H1 (cell line): ENCODE data around the gene AARSD1. TPM values are rescaled to one million over a fixed set of nuclear protein-coding genes. Genes with fewer than 3 reads are reported as not detected.

Source experiments
- CTCF ChIA-PET: fragments of 300-600 bp; sonication (Branson Sonifier 250); formaldehyde crosslinking; loops from one replicate; lab custom pipeline; 2021; ENCODE audit not compliant: partially characterized antibody; lab: Charles Lee
- POLR2A ChIA-PET: fragments of 300-600 bp; sonication (Branson Sonifier 250); formaldehyde crosslinking; loops from one replicate; lab custom pipeline; 2021; ENCODE audit warnings: inconsistent platforms; ENCODE audit not compliant: partially characterized antibody; lab: Charles Lee
- DNase-seq, 2 experiments: peaks; one replicate each; pipeline versions ENCODE4 v3.0.0 to v3.0.0-alpha.2; 2010 to 2022; ENCODE audit warnings: low spot score in 2 of 2, low read depth in 1 of 2, mixed read lengths in 1 of 2
- FAIRE-seq: peaks from 2 replicates; lab custom pipeline; 2011; peaks lifted over from hg19 to GRCh38; lab: Jason Lieb, UNC
- H2AFZ ChIP-seq: 2 replicates; pipeline ENCODE4 v1.8.1; 2012; ENCODE audit warnings: low read length, inconsistent platforms
- H2AK5ac ChIP-seq: 2 replicates; pipeline ENCODE4 v1.6.1; 2013; ENCODE audit warnings: low read depth, low read length
- H2BK120ac ChIP-seq: replicated peaks from 2 replicates; pipeline ENCODE3; 2013; ENCODE audit warnings: low read depth, low read length, inconsistent platforms
- H2BK12ac ChIP-seq: 2 replicates; pipeline ENCODE4 v1.6.1; 2013; ENCODE audit warnings: low read depth, low read length
- H2BK15ac ChIP-seq: 2 replicates; pipeline ENCODE4 v1.6.1; 2013; ENCODE audit warnings: low read length
- H2BK20ac ChIP-seq: 2 replicates; pipeline ENCODE4 v1.6.1; 2013; ENCODE audit warnings: low read length
- H2BK5ac ChIP-seq: 2 replicates; pipeline ENCODE4 v1.6.1; 2013; ENCODE audit warnings: low read depth, low read length
- H3K14ac ChIP-seq: 2 replicates; pipeline ENCODE4 v1.6.1; 2013; ENCODE audit warnings: inconsistent platforms; ENCODE audit not compliant: insufficient read length
- H3K18ac ChIP-seq: 2 replicates; pipeline ENCODE4 v1.6.1; 2013; ENCODE audit warnings: low read length; ENCODE audit errors: extremely low read depth
- H3K23ac ChIP-seq: 2 replicates; pipeline ENCODE4 v1.6.1; 2013; ENCODE audit warnings: inconsistent platforms; ENCODE audit not compliant: insufficient read length
- H3K23me2 ChIP-seq: 2 replicates; pipeline ENCODE4 v1.6.1; 2013; ENCODE audit warnings: low read depth, low read length
- H3K27ac ChIP-seq: 2 replicates; pipeline ENCODE4 v1.6.1; 2011; ENCODE audit warnings: low read depth, low read length, inconsistent platforms
- H3K27me3 ChIP-seq, 4 experiments: replicated peaks in 1 of 4; 1 replicate in 1 of 4; 2 replicates in 3 of 4; pipeline versions ENCODE4 v1.6.1 to v1.8.1; 2011 to 2013; ENCODE audit warnings: low read length in 3 of 4, mild to moderate bottlenecking in 3 of 4, inconsistent platforms in 2 of 4, mixed read lengths in 2 of 4, moderate library complexity in 1 of 4; ENCODE audit not compliant: control insufficient read depth in 3 of 4, insufficient read depth in 3 of 4; ENCODE audit errors: extremely low read depth in 1 of 4
- H3K36me3 ChIP-seq, 4 experiments: 2 replicates each; pipeline versions ENCODE4 v1.6.1 to v1.8.1; 2011 to 2013; ENCODE audit warnings: mild to moderate bottlenecking in 4 of 4, low read length in 3 of 4, moderate library complexity in 2 of 4, control low read depth in 1 of 4, inconsistent platforms in 1 of 4; ENCODE audit not compliant: insufficient read depth in 4 of 4, control insufficient read depth in 2 of 4
- H3K4ac ChIP-seq: replicated peaks from 2 replicates; pipeline ENCODE3; 2013; ENCODE audit warnings: low read length, low read depth, mixed read lengths, inconsistent platforms; ENCODE audit not compliant: insufficient read length
- H3K4me1 ChIP-seq, 4 experiments: replicated peaks in 1 of 4; 1 replicate in 1 of 4; 2 replicates in 3 of 4; pipeline versions ENCODE4 v1.6.1 to v1.8.1; 2011 to 2013; ENCODE audit warnings: low read length in 3 of 4, inconsistent platforms in 2 of 4, mixed read lengths in 1 of 4; ENCODE audit not compliant: insufficient read depth in 4 of 4, control insufficient read depth in 3 of 4
- H3K4me2 ChIP-seq, 2 experiments: 2 replicates each; pipeline versions ENCODE4 v1.6.1 to v1.8.1; 2011 to 2013; ENCODE audit warnings: low read depth in 2 of 2, low read length in 2 of 2, control low read depth in 1 of 2, inconsistent platforms in 1 of 2, mild to moderate bottlenecking in 1 of 2; ENCODE audit not compliant: insufficient read depth in 1 of 2
- H3K4me3 ChIP-seq, 4 experiments: fragments of 200-600, 300-600 bp in 1 of 4; sonication (generic), shearing (Covaris generic), sonication (Bioruptor Twin) in 1 of 4; 2 replicates each; pipeline versions ENCODE4 v1.5.1 to v1.8.1; 2011 to 2016; ENCODE audit warnings: low read length in 4 of 4, low read depth in 3 of 4, control low read depth in 2 of 4, inconsistent platforms in 2 of 4, mild to moderate bottlenecking in 2 of 4, mixed read lengths in 1 of 4, moderate library complexity in 1 of 4; ENCODE audit not compliant: insufficient read depth in 2 of 4; ENCODE audit errors: extremely low read depth in 1 of 4
- H3K56ac ChIP-seq: replicated peaks from 2 replicates; pipeline ENCODE3; 2013; ENCODE audit warnings: low read depth, mild to moderate bottlenecking, mixed read lengths, low read length, inconsistent platforms; ENCODE audit not compliant: insufficient read length
- H3K79me1 ChIP-seq: 2 replicates; pipeline ENCODE4 v1.6.1; 2013; ENCODE audit warnings: low read depth, low read length, control low read depth
- H3K79me2 ChIP-seq, 2 experiments: 2 replicates each; pipeline versions ENCODE4 v1.6.1 to v1.8.1; 2012 to 2013; ENCODE audit warnings: low read length in 2 of 2, mild to moderate bottlenecking in 2 of 2, inconsistent platforms in 1 of 2; ENCODE audit not compliant: insufficient read depth in 2 of 2, control insufficient read depth in 1 of 2
- H3K9ac ChIP-seq, 4 experiments: replicated peaks in 1 of 4; 1 replicate in 1 of 4; 2 replicates in 3 of 4; pipeline versions ENCODE4 v1.6.1 to v1.8.1; 2011 to 2013; ENCODE audit warnings: low read depth in 3 of 4, low read length in 3 of 4, control low read depth in 2 of 4, mild to moderate bottlenecking in 2 of 4, moderate library complexity in 2 of 4, inconsistent platforms in 1 of 4; ENCODE audit errors: extremely low read depth in 1 of 4
- H3K9me3 ChIP-seq, 2 experiments: 2 replicates each; pipeline versions ENCODE4 v1.6.1 to v1.8.1; 2012 to 2013; ENCODE audit warnings: mild to moderate bottlenecking in 2 of 2, moderate library complexity in 2 of 2, control low read depth in 1 of 2, inconsistent platforms in 1 of 2, low read depth in 1 of 2, low read length in 1 of 2, mixed read lengths in 1 of 2; ENCODE audit not compliant: insufficient read depth in 2 of 2
- H4K20me1 ChIP-seq, 2 experiments: replicated peaks in 1 of 2; 2 replicates each; pipeline versions ENCODE3 to v1.8.1; 2011 to 2013; ENCODE audit warnings: inconsistent platforms in 2 of 2, low read length in 2 of 2, mild to moderate bottlenecking in 1 of 2; ENCODE audit not compliant: insufficient read depth in 2 of 2, control insufficient read depth in 1 of 2
- H4K5ac ChIP-seq: 2 replicates; pipeline ENCODE4 v1.6.1; 2013; ENCODE audit warnings: low read length, low read depth, mixed read lengths, inconsistent platforms; ENCODE audit not compliant: insufficient read length
- H4K8ac ChIP-seq: 2 replicates; pipeline ENCODE4 v1.8.0; 2013; ENCODE audit warnings: mild to moderate bottlenecking, moderate library complexity, low read length, inconsistent platforms; ENCODE audit not compliant: insufficient read depth; ENCODE audit errors: extremely low read depth
- H4K91ac ChIP-seq: replicated peaks from 2 replicates; pipeline ENCODE3; 2013; ENCODE audit warnings: low read length, mixed read lengths, inconsistent platforms; ENCODE audit not compliant: insufficient read length
- CBX8 ChIP-seq: fragments of 300-800, 300-1000 bp; sonication (generic); IDR thresholded peaks from 2 replicates; pipeline ENCODE4 v1.7.1; 2016; ENCODE audit warnings: low read depth, low read length, borderline replicate concordance
- CHD1 ChIP-seq: IDR thresholded peaks from 2 replicates; pipeline ENCODE4 v1.6.1; 2012; ENCODE audit warnings: low read depth, low read length, improper control_type of control experiment
- EP300 ChIP-seq, 2 experiments: IDR thresholded peaks; 1 replicate in 1 of 2; 2 replicates in 1 of 2; pipeline ENCODE4 v1.6.1; 2011 to 2012; ENCODE audit warnings: low read depth in 2 of 2, low read length in 2 of 2, mild to moderate bottlenecking in 2 of 2, borderline replicate concordance in 1 of 2, inconsistent platforms in 1 of 2, moderate library complexity in 1 of 2
- HDAC2 ChIP-seq, 2 experiments: fragments of 300-600 bp in 1 of 2; sonication (generic) in 1 of 2; IDR thresholded peaks; 2 replicates each; pipeline ENCODE4 v1.6.1; 2011 to 2012; ENCODE audit warnings: low read depth in 2 of 2, low read length in 2 of 2, mild to moderate bottlenecking in 2 of 2, moderate library complexity in 2 of 2, borderline replicate concordance in 1 of 2, inconsistent platforms in 1 of 2
- NANOG ChIP-seq: IDR thresholded peaks from 2 replicates; pipeline ENCODE4 v1.6.1; 2011; ENCODE audit warnings: low read length, low read depth, mild to moderate bottlenecking, inconsistent platforms; ENCODE audit not compliant: insufficient read depth, poor library complexity, severe bottlenecking
- NRF1 ChIP-seq: IDR thresholded peaks from 2 replicates; pipeline ENCODE4 v1.6.1; 2011; ENCODE audit warnings: mild to moderate bottlenecking, low read depth, low read length, improper control_type of control experiment
- RBBP5 ChIP-seq: IDR thresholded peaks from 2 replicates; pipeline ENCODE4 v1.7.1; 2012; ENCODE audit warnings: low read depth, mild to moderate bottlenecking, inconsistent platforms, low read length, moderate library complexity, borderline replicate concordance
- SAP30 ChIP-seq: fragments of 300-600 bp; sonication (generic); IDR thresholded peaks from 2 replicates; pipeline ENCODE4 v1.7.1; 2012; ENCODE audit warnings: low read length, moderate library complexity, mild to moderate bottlenecking, inconsistent platforms; ENCODE audit not compliant: insufficient read depth, insufficient replicate concordance
- SIN3A ChIP-seq, 2 experiments: IDR thresholded peaks in 1 of 2; conservative IDR thresholded peaks in 1 of 2; 2 replicates each; pipeline ENCODE4 v1.6.1; 2011 to 2012; ENCODE audit warnings: low read length in 2 of 2, improper control_type of control experiment in 1 of 2, low read depth in 1 of 2, mild to moderate bottlenecking in 1 of 2
- SIRT6 ChIP-seq: IDR thresholded peaks from one replicate; pipeline ENCODE4 v1.7.1; 2012; ENCODE audit warnings: low read length, inconsistent platforms
- TAF7 ChIP-seq: optimal IDR thresholded peaks from 2 replicates; pipeline ENCODE3; 2011; ENCODE audit warnings: low read depth, mild to moderate bottlenecking, inconsistent platforms, low read length, moderate library complexity, borderline replicate concordance
- TCF12 ChIP-seq: IDR thresholded peaks from 2 replicates; pipeline ENCODE4 v1.6.1; 2011; ENCODE audit warnings: low read depth, mild to moderate bottlenecking, low read length
- WGBS, 2 experiments: shearing (Covaris generic) in 1 of 2; methylation state at CpG; one replicate each; pipeline versions ENCODE4 v1.1.6 to v1.1.7; 2013 to 2015; ENCODE audit warnings: low lambda C conversion rate in 2 of 2, mixed read lengths in 2 of 2, inconsistent platforms in 1 of 2, low coverage in 1 of 2, missing lambda C conversion rate in 1 of 2; ENCODE audit not compliant: insufficient replicate concordance in 2 of 2, insufficient coverage in 1 of 2, insufficient read length in 1 of 2; ENCODE audit errors: extremely low coverage in 1 of 2, missing lambda C conversion rate in 1 of 2; 5-methylcytosine and 5-hydroxymethylcytosine counted together
- polyA plus RNA-seq, 7 experiments: library from polyadenylated mRNA; depleted of rRNA in 3 of 7; stranded (reverse) in 5 of 7; unstranded in 2 of 7; fragments of >200 nt in 5 of 7; fragments of 200-250 nt in 2 of 7; gene quantifications; 1 replicate in 5 of 7; 2 replicates in 1 of 7; 4 replicates in 1 of 7; pipeline versions ENCODE4 v1.2.1 to v1.2.3, GENCODE V29; 2011 to 2013; ENCODE audit warnings: missing spikeins in 2 of 7, mixed read lengths in 2 of 7
- total RNA-seq: library from RNA; stranded (reverse); fragmentation: NEBNext Ultra II Directional; extraction: Animal tissue kit (Norgen Biotek cat#: 25700); gene quantifications from 2 replicates; pipeline ENCODE4 v1.2.1, GENCODE V29; 2021

The AARSD1 gene
- total and polyA plus RNA-seq, 2 of the 8 experiments (the other 6 are each of a cell fraction or from before 2014, with no cell fraction given), result 51.5 to 58.8 TPM

GRCh38 chr17:42944211-42944610, 20.0 kb downstream of the AARSD1 start:
- FAIRE-seq (no peak), DNase-seq (no peak)
- H3K4me2 ChIP-seq, result no peak overlapping the region
- H3K36me3 ChIP-seq, result no peaks in the 10 kb centered on the region; a peak in 2 of 8 replicates
- no peaks in the 10 kb centered on the region for H3K27me3 ChIP-seq
- ChIA-PET POLR2A (interaction anchor here (3.2 kb wide), 1 partner anchor 54 kb away, joined by 11 read pairs; the partner anchor contains the start of gene RPL27), CTCF (interaction anchor here (1.0 to 1.4 kb wide), 5 partner anchors 12 to 99 kb away, joined by 3 to 7 read pairs (median 4); no protein-coding TSS in a partner anchor)
- H2BK12ac ChIP-seq, result no peak overlapping the region
- H3K14ac ChIP-seq, result no peak overlapping the region
- H3K9ac ChIP-seq, result no peak overlapping the region
- H3K27ac ChIP-seq, result no peak overlapping the region
- no peak overlapping the region for H3K4ac ChIP-seq
- no peak overlapping the region for H2AFZ ChIP-seq
- WGBS, 2 experiments, result 60 to 100% methylated on average over 1 to 3 of the region's 3 CpGs
- no peaks in the 10 kb centered on the region for H3K79me2 ChIP-seq
- no peaks in the 10 kb centered on the region for H3K9me3 ChIP-seq
- no peaks in the 10 kb centered on the region for H3K4me1 ChIP-seq
- H3K56ac ChIP-seq, result no peak overlapping the region
- H4K20me1 ChIP-seq, result no peaks in the 10 kb centered on the region
- H4K8ac ChIP-seq, result no peak overlapping the region
- H3K18ac ChIP-seq, result no peak overlapping the region
- no peaks in the 10 kb centered on the region for H3K23me2 ChIP-seq
- H3K79me1 ChIP-seq, result no peaks in the 10 kb centered on the region
- no peak overlapping the region for H2BK120ac ChIP-seq
- no peak overlapping the region for H2BK15ac ChIP-seq
- no peak overlapping the region for H2AK5ac ChIP-seq
- no peak overlapping the region for H3K4me3 ChIP-seq
- H2BK5ac ChIP-seq, result no peak overlapping the region
- H2BK20ac ChIP-seq, result no peak overlapping the region
- H3K23ac ChIP-seq, result no peak overlapping the region
- no peak overlapping the region for H4K5ac ChIP-seq
- no peak overlapping the region for H4K91ac ChIP-seq
- TF ChIP-seq NANOG (no peak), TCF12 (no peak), CHD1 (no peak), SIRT6 (no peak), CBX8 (no peak), SAP30 (no peak), HDAC2 (IDR thresholded peaks at IDR 0.05; ENCODE audit: borderline replicate concordance in 1 of 2, low read depth in 2 of 2, low read length in 2 of 2) (no peak), RBBP5 (no peak), EP300 (IDR thresholded peaks at IDR 0.05; ENCODE audit: borderline replicate concordance in 1 of 2, low read depth in 2 of 2, low read length in 2 of 2) (no peak), TAF7 (no peak), SIN3A (conservative IDR thresholded peaks at IDR 0.05 in 1 of 2, IDR thresholded peaks at IDR 0.05 in 1 of 2; ENCODE audit: low read depth in 1 of 2, low read length in 2 of 2) (no peak), NRF1 (no peak)
